Fibroblast of the conjunctiva (primary cell): ENCODE measurements around the gene CLCN3.
"Not testable (repeated sequence)": the region's sequence is repeated elsewhere in the genome, so short reads cannot be mapped to it uniquely, and the experiment has no call there.

Experiments
- DNase-seq: peaks from one replicate; pipeline ENCODE4 v3.0.0-alpha.2; 2010; ENCODE audit warnings: low read depth

CLCN3 gene

GRCh38 chr4:169618286-169618685 is 2.1 kb upstream of the CLCN3 start:
- no peak for DNase-seq

GRCh38 chr4:169618986-169619385 is 1.4 kb upstream of the CLCN3 start:
- no peak for DNase-seq

DNA sequence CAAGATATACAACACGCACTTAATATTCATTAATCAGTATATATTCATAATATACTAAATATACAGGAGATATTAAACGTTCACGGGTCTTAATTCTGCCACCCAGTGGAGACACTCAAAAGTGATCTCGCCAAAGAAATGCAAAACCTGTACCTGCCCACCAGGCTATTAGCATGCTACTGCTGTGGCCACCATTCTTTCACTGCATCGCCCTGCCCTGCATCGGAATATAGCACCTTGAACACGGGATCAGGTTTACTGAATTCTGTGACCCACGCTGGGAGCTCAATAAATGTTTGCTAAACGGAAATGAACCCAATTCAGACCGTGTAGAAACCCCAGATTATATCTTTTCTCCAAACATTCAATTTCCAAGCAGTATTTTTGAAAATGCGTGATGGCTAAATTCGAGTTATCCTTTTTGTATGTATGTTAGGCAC is 840 bp upstream of the CLCN3 start:
- DNase-seq, result no peak

DNA sequence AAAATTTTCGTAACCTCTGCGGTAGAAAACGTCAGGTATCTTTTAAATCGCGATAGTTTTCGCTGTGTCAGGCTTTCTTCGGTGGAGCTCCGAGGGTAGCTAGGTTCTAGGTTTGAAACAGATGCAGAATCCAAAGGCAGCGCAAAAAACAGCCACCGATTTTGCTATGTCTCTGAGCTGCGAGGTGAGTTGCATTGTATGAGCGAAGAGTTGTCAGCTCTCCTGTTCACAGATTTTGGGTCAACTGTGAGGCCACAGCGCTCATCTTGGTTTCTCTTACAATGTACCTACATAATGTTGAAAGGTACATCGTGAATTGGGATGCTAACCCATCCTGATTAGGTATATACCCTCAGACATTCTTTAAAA is 486 bp downstream of the CLCN3 start:
- DNase-seq, result no peak

DNA sequence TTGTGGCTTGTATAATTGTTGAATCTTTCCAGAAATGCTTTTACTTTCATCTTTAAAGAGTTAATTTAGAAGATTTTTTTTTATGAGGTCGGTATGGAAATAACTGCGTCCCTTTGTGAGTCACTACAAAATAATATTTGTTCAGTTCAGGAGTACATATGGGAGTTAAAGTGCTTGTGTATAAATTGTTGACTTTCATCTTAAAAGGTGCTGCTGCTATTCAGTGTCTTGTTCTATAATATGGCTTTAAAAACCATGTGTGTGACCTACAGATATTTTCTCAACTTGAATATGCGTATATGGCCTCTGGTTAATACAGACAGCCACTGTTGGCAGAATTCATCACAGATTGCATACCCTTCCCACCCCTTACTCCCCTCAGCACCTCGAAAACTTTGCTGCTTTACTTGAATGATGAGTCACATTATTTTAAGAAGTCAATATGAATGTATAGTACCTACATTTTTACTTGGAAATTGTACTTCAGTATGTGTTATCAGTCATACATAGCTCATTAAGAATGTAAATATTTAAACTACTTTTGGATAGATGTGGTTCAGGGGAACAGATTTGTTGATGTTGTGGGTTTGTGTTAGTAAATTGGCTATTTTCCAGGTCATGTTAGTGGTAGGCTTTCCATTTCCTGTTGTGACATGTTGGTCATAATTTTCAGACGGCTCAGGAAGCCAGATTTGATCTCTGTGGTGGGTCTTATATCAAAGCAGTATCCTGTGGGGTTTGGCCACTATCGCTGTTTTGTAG is 1.5 kb downstream of the CLCN3 start:
- no peak for DNase-seq

GRCh38 chr4:169622566-169622965 is 2.2 kb downstream of the CLCN3 start:
- DNase-seq, result no peak

- DNase-seq, result not testable (repeated sequence)
Measured at GRCh38 chr4:169624012-169624411, 3.6 kb downstream of the CLCN3 start.

GRCh38 chr4:169625886-169626285 is 5.5 kb downstream of the CLCN3 start:
- no peak for DNase-seq

DNA sequence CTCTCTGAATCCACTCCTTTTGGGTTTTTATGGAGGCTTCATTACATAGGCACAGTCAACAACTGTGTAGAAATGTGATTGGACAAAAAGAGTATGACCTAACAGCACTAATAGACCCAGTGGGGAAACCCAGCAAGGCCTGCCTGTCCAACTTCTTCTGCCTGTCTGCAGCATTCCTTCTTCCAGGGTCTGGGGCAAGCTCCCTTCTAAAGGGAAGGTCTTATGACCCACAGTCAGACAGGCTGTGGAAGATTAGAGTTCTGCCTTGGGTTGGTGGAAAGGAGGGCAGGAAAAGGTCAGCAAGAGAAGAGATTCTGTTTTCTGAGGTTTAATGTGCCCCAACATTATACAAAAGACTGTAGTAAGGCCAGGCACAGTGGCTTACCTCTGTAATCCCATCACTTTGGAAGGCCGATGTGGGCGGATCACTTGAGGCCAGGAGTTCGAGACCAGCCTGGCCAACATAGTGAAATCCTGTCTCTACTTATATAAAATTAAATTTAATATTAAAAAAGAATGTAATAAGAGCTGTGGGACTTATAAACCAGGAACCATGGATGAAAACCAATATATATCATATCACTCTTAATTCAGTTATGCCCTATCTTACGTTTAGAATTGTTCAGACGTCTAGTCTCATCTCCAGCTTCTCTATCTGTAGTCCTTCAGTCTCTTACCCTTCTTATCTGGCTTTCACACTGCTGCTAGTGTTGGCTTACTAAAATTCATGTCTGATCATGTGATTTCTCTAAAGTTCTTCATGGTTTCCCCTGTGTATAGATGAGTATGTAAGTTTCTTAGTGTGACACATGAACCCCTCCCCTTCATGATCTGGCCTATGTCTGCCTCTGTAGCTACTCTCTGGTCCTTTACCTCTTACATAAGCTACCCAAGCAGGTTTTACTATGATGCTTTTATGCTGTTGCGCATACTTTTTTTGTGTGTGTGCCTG is 6.2 kb downstream of the CLCN3 start:
- no peak for DNase-seq

DNA sequence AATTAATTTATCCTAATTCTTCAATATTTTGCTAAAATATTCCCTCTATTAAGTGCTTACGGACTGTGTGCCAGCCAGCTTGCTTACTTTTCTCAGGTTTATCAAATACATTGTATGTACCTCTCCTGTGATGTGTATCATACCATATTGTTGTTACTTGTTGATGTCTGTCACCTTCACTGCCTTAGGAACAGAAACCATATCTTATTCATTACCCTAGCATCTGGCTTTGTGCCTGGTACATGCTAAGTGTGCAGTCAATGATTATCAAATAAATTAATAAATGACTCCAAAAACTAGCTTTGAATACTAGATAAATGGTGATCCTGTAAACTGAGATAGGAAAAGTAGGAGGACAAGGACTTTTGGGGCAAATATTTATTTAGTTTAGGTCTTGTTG is 6.9 kb downstream of the CLCN3 start:
- DNase-seq, result no peak

GRCh38 chr4:169628579-169628978 is 8.2 kb downstream of the CLCN3 start:
- no peak for DNase-seq

DNA sequence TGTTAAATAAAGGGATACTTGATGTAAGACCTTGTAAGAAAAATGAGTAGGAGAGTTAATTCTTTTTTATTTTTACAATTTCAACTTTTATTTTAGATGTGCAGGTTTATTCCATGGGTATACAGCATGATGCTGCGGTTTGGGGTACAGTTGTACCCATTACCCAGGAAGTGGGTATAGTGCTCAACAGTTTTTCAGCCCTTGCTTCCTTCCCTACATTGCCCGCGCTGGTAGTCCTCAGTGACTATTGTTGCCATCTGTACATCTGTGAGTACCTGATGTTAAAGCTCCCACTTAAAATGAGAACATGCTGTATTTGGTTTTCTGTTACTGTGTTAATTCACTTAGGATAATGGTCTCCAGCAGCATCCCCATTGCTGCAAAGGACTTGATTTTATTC is 9.7 kb downstream of the CLCN3 start:
- no peak for DNase-seq

DNA sequence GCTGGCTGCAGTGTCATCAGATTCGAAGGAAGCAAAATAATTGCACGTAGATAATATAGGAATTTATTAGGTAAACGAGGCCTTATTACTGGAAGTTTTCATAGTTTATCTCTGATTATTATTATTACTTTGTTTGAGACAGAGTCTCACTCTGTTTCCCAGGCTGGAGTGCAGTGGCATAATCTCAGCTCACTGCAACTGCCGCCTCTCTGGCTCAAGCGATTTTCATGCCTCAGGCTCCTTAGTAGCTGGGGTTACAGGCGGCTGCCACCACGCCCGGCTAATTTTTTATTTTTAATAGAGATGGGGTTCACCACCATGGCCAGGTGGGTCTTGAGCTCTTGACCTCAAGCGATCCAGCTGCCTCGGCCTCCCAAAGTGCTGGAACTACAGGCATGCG is 12.5 kb downstream of the CLCN3 start:
- no peak for DNase-seq

- no peak for DNase-seq
Measured at GRCh38 chr4:169634975-169635374, 14.6 kb downstream of the CLCN3 start.

- peak; percentile 54 for DNase-seq
Measured at GRCh38 chr4:169640261-169640870, 20.0 kb downstream of the CLCN3 start.

DNA sequence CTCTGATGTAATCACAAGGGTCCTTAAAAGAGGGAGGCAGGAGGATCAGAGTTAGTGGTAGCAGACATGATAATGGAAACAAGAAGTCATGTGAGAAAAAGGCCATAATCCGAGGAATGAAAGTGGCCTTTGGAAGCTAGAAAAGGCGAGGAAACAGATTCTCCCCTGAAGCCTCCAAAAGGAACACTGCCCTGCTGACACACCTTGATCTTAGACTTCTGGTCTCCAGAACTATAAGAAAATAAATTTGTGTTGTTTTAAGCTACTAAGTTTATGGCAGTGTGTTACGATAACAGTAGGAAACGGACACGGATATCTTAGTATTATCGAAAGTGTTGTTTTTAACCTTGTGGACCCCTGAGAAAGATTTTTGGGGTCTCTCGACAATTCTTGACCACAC is 24.4 kb downstream of the CLCN3 start:
- no peak for DNase-seq

GRCh38 chr4:169645627-169646026 is 25.2 kb downstream of the CLCN3 start:
- DNase-seq, result no peak

GRCh38 chr4:169649545-169650226 is 29.3 kb downstream of the CLCN3 start:
- DNase-seq, result no peak

GRCh38 chr4:169650227-169650936 is 30.0 kb downstream of the CLCN3 start:
- no peak for DNase-seq

- no peak for DNase-seq
Measured at GRCh38 chr4:169652535-169652934, 32.2 kb downstream of the CLCN3 start.

GRCh38 chr4:169655401-169655800 is 35.0 kb downstream of the CLCN3 start:
- DNase-seq, result no peak
